ENCODE results near the gene PDCD4.

The PDCD4 gene

DNA sequence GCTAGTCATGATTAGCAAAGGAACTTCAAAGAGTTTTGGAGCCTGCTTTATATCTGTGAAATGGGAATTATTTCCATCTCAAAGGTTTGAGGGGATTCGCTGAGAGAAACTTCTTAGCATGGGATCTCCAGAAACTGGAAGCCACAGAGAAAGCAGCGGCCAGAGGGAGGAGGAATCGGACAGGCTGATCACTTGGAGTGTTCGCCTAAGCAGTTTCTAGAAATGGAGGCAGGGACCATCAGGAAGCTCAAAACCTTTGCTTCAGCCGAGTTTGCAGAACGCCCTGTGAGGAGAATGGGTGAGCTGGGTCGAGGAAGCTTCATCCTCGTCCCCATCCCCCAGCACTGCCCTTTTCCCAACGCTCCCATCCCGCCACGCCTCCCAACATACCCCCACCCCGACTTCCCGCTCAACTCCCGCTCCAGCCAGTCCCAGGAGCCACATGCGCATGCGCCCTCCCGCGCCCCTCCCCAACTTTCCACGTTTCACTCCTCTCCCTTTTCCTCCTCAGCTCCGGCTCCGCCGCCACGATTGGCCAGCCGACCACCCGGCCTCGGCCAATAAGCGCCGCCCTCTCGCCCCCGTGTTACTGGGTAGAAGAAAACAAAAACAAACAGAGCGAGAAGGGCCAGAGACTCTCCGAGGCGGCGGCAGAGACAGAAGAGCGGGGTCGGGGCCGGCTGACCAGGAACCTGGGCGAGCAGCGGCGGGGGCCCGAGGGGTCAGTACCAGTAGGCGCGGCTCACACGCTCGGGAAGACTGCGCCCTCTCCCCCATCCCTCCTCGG is at the start of gene PDCD4:
TSS of gene PDCD4 (plus strand) at position 631 of the 787 bp plus-strand sequence. CDS start 4,100 bp downstream, outside the sequence.
- DNase-seq (ENCODE audit: insufficient read length, low spot score) = peak; percentile 88

DNA sequence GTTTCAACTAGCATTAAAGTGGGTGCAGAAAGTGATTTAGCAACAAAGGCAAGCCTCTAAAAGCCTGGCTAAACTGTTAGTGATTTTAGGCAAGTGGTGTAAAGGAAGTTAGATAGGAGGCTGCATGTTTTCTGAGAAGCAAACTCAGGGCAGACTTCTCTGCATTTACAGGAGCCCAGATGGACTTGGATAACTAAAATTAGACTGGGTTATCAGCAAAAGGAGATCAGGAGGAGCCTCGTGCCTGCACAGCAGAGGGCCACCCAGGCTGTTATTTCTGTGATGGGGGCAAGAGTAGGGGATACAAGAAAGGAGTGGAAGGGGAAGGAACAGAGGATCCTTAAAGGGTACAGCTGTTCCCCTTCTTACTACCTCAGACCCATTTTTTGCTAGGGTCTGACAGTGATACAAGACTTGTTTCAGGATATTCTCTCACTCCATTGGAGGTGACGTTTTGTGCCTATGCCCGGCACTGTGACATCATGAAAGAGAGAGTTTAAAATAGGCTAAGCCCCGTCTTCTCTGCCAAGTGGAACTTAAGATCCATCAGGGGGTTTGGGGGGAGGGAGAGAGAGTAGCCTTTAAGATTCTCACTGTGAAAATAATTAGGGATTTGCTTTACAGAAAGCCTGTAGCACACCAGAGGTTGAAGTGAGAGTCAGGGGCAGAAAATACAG is 49.6 kb upstream of the PDCD4 start:
- FAIRE-seq = no peak

More for the DNA sequence above, at the start of gene PDCD4:
- no peak for FAIRE-seq

DNA sequence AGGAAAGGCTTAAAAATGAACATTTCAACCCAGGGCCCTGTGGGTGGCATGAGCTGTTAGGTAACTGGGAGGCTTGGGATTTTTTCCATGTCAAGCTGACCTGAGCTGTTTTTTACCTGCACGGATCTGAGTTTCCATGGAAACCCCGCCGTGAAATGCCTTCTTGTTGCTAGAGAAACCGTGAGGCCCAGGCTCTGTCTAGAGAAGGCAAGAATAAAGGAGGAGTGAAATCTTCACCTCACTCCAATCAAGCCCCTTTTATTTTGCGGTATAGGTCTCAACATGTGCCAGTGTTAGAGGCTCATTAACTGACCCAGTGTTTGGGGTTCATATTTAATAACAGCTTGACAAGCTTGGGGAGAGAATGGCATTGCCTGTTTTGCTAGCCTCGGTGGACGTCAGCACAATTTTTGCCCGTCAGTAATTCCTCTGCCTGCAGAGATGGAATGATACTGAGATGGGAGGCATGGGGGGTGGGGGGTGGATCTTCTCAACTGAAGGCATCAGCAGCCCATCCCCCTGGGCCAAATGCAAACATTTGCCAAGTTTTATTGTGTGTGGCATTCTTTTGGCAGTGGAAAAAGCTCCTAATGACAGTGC is 48.9 kb upstream of the PDCD4 start:
- no peak for DNase-seq (ENCODE audit: insufficient read length, low spot score)
- no peak for FAIRE-seq

More for the DNA sequence above, 49.6 kb upstream of the PDCD4 start:
- DNase-seq (ENCODE audit: insufficient read length, low spot score) = no peak

- no peak for DNase-seq (ENCODE audit: insufficient read length, low spot score)
These were observed 47.6 kb upstream of the PDCD4 start for GRCh38 chr10:110824152-110824441.

GRCh38 chr10:110824660-110825059 is 47.1 kb upstream of the PDCD4 start:
- DNase-seq (ENCODE audit: insufficient read length, low spot score) = no peak
- FAIRE-seq = no peak

More at GRCh38 chr10:110824152-110824441, 47.6 kb upstream of the PDCD4 start:
- FAIRE-seq = no peak

DNA sequence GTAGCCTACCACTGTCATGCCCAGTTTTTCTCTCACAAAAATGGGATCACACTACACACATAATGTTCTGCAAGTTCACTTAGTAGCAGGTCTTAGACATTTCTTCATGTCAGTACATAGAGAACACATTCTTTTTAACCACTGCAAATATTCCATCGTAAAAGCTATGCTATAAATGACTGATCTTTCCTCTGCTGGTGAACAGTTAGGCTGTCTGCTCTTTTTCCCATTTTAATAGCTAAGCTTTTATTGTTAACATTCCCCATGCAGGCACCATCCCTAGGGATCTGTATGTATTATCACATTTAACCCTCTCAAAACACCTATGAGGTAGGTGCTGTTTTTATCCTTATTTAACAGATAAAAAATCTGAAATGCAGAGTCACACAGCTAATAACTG is 46.2 kb upstream of the PDCD4 start:
- FAIRE-seq (no peak), DNase-seq (ENCODE audit: insufficient read length, low spot score) (no peak)

- DNase-seq (ENCODE audit: insufficient read length, low spot score) (no peak), FAIRE-seq (no peak)
These were observed 44.3 kb upstream of the PDCD4 start for GRCh38 chr10:110827410-110827809.

GRCh38 chr10:110827875-110828274 is 43.9 kb upstream of the PDCD4 start:
- FAIRE-seq (no peak), DNase-seq (ENCODE audit: insufficient read length, low spot score) (no peak)

- no peak for FAIRE-seq
- DNase-seq (ENCODE audit: insufficient read length, low spot score) = no peak
These were observed 43.2 kb upstream of the PDCD4 start for GRCh38 chr10:110828525-110828924.

- no peak for FAIRE-seq
- DNase-seq (ENCODE audit: insufficient read length, low spot score) = no peak
These were observed 41.9 kb upstream of the PDCD4 start for GRCh38 chr10:110829721-110830410.

DNA sequence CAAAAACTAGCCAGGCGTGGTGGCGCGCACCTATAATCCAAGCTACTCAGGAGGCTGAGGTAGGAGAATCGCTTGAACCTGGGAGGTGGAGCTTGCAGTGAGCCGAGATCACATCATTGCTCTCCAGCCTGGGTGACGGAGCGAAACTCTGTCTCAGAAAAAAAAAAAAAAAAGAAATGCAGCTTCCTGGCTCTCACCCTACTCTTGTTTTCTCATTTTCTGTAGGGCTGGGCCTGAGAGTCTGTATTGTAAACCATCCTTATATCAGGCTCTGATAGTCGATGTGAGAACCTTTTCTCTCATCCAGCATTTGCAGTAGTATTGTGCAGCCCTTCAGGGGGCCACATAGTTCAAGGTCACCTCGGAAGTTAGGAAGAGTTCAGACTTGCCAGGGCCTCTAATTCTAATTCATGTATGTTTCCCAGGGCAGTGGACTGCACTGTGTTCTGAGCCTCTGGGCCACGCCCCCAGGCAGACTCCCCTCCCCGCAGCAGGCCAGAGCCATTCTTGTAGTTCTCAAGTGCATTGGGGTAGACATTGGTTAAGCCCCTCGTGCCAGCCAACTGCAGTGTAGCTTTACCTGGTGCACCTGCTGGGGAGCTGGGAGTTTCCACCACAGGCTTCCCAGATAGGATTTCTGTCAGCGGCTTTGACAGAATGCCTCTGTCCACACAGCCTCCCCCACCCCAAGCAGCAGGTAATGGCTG is 38.3 kb upstream of the PDCD4 start:
- FAIRE-seq (no peak), DNase-seq (ENCODE audit: insufficient read length, low spot score) (no peak)

- DNase-seq (ENCODE audit: insufficient read length, low spot score) = no peak
These were observed 37.6 kb upstream of the PDCD4 start for GRCh38 chr10:110833941-110834628.

GRCh38 chr10:110834629-110835301 is 37.0 kb upstream of the PDCD4 start:
- FAIRE-seq (no peak), DNase-seq (ENCODE audit: insufficient read length, low spot score) (no peak)

More at GRCh38 chr10:110833941-110834628, 37.6 kb upstream of the PDCD4 start:
- FAIRE-seq = no peak

- FAIRE-seq = no peak
These were observed 35.9 kb upstream of the PDCD4 start for GRCh38 chr10:110835841-110836240.

DNA sequence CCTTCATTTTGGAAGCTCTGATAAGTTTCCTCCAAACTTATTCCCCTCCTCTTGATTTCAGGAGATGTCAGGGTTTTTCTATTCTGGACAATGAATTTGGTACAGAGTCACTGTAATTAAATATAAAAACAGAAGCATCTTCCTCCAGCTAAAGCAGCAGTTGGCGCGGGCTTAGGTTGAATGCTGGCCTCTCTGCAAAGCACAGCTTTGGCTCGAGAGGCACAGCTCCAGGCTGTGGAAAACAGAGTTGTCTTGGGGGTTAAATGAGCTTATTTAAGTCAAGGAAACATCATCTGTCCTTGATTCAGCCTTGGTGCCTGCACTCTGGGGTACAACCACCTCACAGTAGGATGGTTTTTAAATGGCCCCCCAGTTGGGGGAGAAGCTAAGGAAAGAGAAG is 35.0 kb upstream of the PDCD4 start:
- FAIRE-seq = no peak
- DNase-seq (ENCODE audit: insufficient read length, low spot score) = no peak

More at GRCh38 chr10:110835841-110836240, 35.9 kb upstream of the PDCD4 start:
- no peak for DNase-seq (ENCODE audit: insufficient read length, low spot score)

- DNase-seq (ENCODE audit: insufficient read length, low spot score) (no peak), FAIRE-seq (no peak)
These were observed 34.1 kb upstream of the PDCD4 start for GRCh38 chr10:110837418-110838171.

DNA sequence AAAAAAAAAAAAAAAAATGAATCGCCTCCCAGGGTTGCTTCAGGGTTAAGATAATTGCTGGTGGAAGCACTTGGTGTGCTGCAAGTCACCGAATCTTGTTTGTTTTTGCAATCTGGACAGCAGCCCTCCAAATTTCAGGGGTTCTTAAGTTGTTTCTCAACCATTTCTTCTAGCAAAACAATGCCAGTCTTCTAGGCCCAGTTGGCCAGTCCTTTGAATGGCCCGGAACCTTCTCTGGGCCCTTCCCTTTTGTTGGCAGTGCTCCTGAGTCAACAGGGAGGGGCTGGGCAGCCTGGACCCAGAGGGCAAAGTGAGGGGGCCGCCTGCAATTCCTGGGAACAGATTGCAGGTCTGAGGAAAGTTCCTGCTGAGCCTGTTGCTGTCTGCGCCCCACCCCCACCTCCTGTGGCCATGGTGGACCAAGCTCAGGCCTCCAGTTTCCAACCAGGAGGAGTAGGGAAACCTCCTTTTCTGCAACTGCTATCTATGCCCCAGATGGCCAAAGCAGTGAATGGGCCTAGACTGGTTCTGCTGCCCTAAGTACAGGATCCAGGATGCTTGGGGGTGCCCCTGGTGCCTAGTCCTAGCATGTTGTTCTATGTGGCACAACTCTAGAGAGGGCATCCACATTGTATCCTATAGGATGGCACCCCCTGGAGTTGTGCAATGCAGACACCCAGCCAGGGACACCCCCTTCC is 31.4 kb upstream of the PDCD4 start:
- DNase-seq (ENCODE audit: insufficient read length, low spot score) (no peak), FAIRE-seq (no peak)

GRCh38 chr10:110840923-110841428 is 30.8 kb upstream of the PDCD4 start:
- DNase-seq (ENCODE audit: insufficient read length, low spot score) (no peak), FAIRE-seq (no peak)
